ENCODE data around the gene PCDHB16.
"Not testable (repeated sequence)": the region's sequence is repeated elsewhere in the genome, so short reads cannot be mapped to it uniquely, and the experiment has no call there.

PCDHB16 gene

GRCh38 chr5:141184117-141184855 lies 2.1 kb downstream of the PCDHB16 start:
- not testable (repeated sequence) for DNase-seq

- no peak for DNase-seq
These were observed 4.8 kb downstream of the PCDHB16 start, which contains the start of gene PCDHB9 for GRCh38 chr5:141186897-141187512. TSS of gene PCDHB9 (plus strand) at chr5:141187161. CDS start at chr5:141187319, 158 bp downstream.

- DNase-seq = not testable (repeated sequence)
These were observed 6.5 kb downstream of the PCDHB16 start for GRCh38 chr5:141188682-141189081.

- not testable (repeated sequence) for DNase-seq
These were observed 6.9 kb downstream of the PCDHB16 start for GRCh38 chr5:141189131-141189530.

- DNase-seq = no peak
These were observed 10.0 kb downstream of the PCDHB16 start, which contains the start of gene PCDHB10 for GRCh38 chr5:141192110-141192725. TSS of gene PCDHB10 (plus strand) at chr5:141192353. CDS start at chr5:141192553, 200 bp downstream.

- not testable (repeated sequence) for DNase-seq
These were observed 12.1 kb downstream of the PCDHB16 start for GRCh38 chr5:141194332-141194731.

GRCh38 chr5:141196363-141196762 lies 14.2 kb downstream of the PCDHB16 start:
- DNase-seq = no peak

GRCh38 chr5:141199359-141200235 lies 17.4 kb downstream of the PCDHB16 start, which contains the start of gene PCDHB11:
TSS of gene PCDHB11 (plus strand) at chr5:141199627. CDS start at chr5:141199775, 148 bp downstream.
- no peak for DNase-seq

- not testable (repeated sequence) for DNase-seq
These were observed 18.9 kb downstream of the PCDHB16 start for GRCh38 chr5:141201126-141201525.

- not testable (repeated sequence) for DNase-seq
These were observed 19.5 kb downstream of the PCDHB16 start for GRCh38 chr5:141201646-141202045.

GRCh38 chr5:141208478-141208877 lies 26.3 kb downstream of the PCDHB16 start, which contains the start of gene PCDHB12:
TSS of gene PCDHB12 (plus strand) at chr5:141208719. CDS start at chr5:141208908, 189 bp downstream.
- DNase-seq = no peak

GRCh38 chr5:141210281-141210680 lies 28.1 kb downstream of the PCDHB16 start:
- not testable (repeated sequence) for DNase-seq

- not testable (repeated sequence) for DNase-seq
These were observed 28.7 kb downstream of the PCDHB16 start for GRCh38 chr5:141210849-141211248.

GRCh38 chr5:141213656-141214339 lies 31.6 kb downstream of the PCDHB16 start, which contains the start of gene PCDHB13:
TSS of gene PCDHB13 (plus strand) at chr5:141213919. CDS start at chr5:141214124, 205 bp downstream.
- not testable (repeated sequence) for DNase-seq

GRCh38 chr5:141214583-141214982 lies 32.4 kb downstream of the PCDHB16 start:
- not testable (repeated sequence) for DNase-seq

GRCh38 chr5:141215504-141215903 lies 33.3 kb downstream of the PCDHB16 start:
- DNase-seq = not testable (repeated sequence)

- not testable (repeated sequence) for DNase-seq
These were observed 33.8 kb downstream of the PCDHB16 start for GRCh38 chr5:141216035-141216434.

GRCh38 chr5:141223112-141223783 lies 41.1 kb downstream of the PCDHB16 start, which contains the start of gene PCDHB14:
TSS of gene PCDHB14 (plus strand) at chr5:141223343. CDS start at chr5:141223506, 163 bp downstream.
- no peak for DNase-seq

- not testable (repeated sequence) for DNase-seq
These were observed 42.7 kb downstream of the PCDHB16 start for GRCh38 chr5:141224844-141225243.

GRCh38 chr5:141225421-141225820 lies 43.2 kb downstream of the PCDHB16 start:
- DNase-seq = not testable (repeated sequence)

Measured in CD4-positive, alpha-beta T cell treated with Interleukin-15 for 1 hour (primary cell).